ENCODE measurements around the gene TNFSF8.

TNFSF8 gene

DNA sequence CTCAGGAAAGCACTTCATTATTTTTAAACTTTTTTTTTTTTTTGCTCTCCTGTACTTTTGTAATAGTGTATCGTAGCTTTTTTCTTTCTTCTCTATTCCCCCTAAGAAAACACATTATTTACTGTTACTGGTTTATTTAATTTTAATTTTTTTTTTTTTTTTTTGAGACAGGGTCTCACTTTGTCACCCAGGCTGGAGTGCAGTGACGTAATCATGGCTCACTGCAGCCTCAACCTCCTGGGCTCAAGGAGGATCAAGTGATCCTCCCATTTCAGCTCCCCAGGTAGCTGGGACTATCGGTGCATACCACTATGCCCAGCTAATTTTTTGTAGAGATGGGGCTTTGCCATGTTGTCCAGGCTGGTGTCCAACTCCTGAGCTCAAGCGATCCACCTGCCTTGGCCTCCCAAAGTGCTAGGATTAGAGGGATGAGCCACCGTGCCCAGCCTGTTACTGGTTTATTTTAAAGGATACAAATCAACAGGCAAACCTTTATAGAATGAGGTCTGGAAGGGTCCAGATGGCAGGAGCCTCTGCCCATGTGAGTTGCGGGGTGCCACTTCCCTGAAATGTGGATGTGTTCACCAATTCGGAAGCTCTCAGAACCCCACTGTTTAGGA is 75.5 kb downstream of the TNFSF8 start:
- TF ChIP-seq, protein P1, sequence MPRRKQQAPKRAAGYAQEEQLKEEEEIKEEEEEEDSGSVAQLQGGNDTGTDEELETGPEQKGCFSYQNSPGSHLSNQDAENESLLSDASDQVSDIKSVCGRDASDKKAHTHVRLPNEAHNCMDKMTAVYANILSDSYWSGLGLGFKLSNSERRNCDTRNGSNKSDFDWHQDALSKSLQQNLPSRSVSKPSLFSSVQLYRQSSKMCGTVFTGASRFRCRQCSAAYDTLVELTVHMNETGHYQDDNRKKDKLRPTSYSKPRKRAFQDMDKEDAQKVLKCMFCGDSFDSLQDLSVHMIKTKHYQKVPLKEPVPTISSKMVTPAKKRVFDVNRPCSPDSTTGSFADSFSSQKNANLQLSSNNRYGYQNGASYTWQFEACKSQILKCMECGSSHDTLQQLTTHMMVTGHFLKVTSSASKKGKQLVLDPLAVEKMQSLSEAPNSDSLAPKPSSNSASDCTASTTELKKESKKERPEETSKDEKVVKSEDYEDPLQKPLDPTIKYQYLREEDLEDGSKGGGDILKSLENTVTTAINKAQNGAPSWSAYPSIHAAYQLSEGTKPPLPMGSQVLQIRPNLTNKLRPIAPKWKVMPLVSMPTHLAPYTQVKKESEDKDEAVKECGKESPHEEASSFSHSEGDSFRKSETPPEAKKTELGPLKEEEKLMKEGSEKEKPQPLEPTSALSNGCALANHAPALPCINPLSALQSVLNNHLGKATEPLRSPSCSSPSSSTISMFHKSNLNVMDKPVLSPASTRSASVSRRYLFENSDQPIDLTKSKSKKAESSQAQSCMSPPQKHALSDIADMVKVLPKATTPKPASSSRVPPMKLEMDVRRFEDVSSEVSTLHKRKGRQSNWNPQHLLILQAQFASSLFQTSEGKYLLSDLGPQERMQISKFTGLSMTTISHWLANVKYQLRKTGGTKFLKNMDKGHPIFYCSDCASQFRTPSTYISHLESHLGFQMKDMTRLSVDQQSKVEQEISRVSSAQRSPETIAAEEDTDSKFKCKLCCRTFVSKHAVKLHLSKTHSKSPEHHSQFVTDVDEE (CRISPR knock-in tag; IDR thresholded peaks at IDR 0.05), result no peak
- TF ChIP-seq TCF4 (CRISPR knock-in tag; IDR thresholded peaks at IDR 0.05; ENCODE audit: borderline replicate concordance) (no peak), TOX (CRISPR knock-in tag; IDR thresholded peaks at IDR 0.05; ENCODE audit: borderline replicate concordance) (no peak), SNAI2 (CRISPR knock-in tag; IDR thresholded peaks at IDR 0.05) (no peak), ZFP3 (CRISPR knock-in tag; IDR thresholded peaks at IDR 0.05) (no peak), ARNTL (CRISPR knock-in tag; IDR thresholded peaks at IDR 0.05; ENCODE audit: borderline replicate concordance, low read depth) (no peak), OSR1 (CRISPR knock-in tag; IDR thresholded peaks at IDR 0.05) (no peak), ZNF70 (CRISPR knock-in tag; IDR thresholded peaks at IDR 0.05) (no peak), ZFP30 (CRISPR knock-in tag; IDR thresholded peaks at IDR 0.05) (no peak), ISL1 (CRISPR knock-in tag; IDR thresholded peaks at IDR 0.05) (no peak), PPARA (CRISPR knock-in tag; IDR thresholded peaks at IDR 0.05; ENCODE audit: borderline replicate concordance) (no peak), ESRRG (CRISPR knock-in tag; IDR thresholded peaks at IDR 0.05) (no peak)
- TF ChIP-seq, protein P2, sequence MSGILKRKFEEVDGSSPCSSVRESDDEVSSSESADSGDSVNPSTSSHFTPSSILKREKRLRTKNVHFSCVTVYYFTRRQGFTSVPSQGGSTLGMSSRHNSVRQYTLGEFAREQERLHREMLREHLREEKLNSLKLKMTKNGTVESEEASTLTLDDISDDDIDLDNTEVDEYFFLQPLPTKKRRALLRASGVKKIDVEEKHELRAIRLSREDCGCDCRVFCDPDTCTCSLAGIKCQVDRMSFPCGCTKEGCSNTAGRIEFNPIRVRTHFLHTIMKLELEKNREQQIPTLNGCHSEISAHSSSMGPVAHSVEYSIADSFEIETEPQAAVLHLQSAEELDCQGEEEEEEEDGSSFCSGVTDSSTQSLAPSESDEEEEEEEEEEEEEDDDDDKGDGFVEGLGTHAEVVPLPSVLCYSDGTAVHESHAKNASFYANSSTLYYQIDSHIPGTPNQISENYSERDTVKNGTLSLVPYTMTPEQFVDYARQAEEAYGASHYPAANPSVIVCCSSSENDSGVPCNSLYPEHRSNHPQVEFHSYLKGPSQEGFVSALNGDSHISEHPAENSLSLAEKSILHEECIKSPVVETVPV (CRISPR knock-in tag; IDR thresholded peaks at IDR 0.05), result no peak
- ATAC-seq, result no peak

DNA sequence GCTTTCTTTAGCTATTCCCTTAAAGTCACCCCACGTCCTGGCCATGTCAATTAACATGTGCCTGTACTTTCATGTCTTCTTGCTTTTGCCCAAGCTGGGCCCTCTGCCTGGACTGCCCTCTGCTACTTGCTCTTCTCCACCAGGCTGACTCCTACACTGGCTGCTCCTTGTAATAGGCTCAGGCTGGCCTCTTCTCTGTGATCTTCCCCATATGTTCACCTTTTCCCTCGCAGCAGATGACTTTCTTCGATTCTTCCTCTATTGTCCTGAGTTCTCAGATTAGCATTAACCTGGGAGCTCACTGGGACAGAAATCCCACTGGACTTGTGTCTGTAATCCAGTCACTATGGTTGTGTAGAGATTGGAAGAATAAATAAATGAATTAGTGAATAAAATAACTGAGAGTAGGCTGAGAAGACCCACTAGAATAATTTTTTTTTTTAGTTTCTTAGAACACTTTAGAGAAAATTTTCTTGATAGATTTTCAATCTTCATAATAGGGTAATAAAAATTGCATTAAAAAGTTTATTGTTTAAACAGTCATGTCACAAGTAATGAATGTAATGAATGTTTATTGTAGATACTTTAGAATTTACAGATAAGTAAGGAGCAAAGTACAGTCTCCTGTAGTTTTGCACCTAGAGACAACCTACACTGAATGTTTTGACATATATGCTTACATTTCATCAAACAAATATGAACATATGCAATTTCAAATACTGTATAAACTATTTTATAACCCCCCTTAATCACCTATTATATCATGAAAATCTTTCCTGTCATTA is 77.1 kb downstream of the TNFSF8 start:
- no peak for ATAC-seq
- TF ChIP-seq BACH2 (CRISPR knock-in tag; IDR thresholded peaks at IDR 0.05; ENCODE audit: borderline replicate concordance), result no peak
- TF ChIP-seq SNAI2 (CRISPR knock-in tag; IDR thresholded peaks at IDR 0.05), result no peak
- TF ChIP-seq, protein P3, sequence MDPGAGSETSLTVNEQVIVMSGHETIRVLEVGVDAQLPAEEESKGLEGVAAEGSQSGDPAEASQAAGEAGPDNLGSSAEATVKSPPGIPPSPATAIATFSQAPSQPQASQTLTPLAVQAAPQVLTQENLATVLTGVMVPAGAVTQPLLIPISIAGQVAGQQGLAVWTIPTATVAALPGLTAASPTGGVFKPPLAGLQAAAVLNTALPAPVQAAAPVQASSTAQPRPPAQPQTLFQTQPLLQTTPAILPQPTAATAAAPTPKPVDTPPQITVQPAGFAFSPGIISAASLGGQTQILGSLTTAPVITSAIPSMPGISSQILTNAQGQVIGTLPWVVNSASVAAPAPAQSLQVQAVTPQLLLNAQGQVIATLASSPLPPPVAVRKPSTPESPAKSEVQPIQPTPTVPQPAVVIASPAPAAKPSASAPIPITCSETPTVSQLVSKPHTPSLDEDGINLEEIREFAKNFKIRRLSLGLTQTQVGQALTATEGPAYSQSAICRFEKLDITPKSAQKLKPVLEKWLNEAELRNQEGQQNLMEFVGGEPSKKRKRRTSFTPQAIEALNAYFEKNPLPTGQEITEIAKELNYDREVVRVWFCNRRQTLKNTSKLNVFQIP (CRISPR knock-in tag; IDR thresholded peaks at IDR 0.05; ENCODE audit: borderline replicate concordance, low read depth), result no peak
- no peak for TF ChIP-seq PPARA (CRISPR knock-in tag; IDR thresholded peaks at IDR 0.05; ENCODE audit: borderline replicate concordance)
- TF ChIP-seq, protein P1 (CRISPR knock-in tag; IDR thresholded peaks at IDR 0.05), result no peak
- TF ChIP-seq GLIS3 (CRISPR knock-in tag; IDR thresholded peaks at IDR 0.05), result no peak
- TF ChIP-seq RARB (CRISPR knock-in tag; IDR thresholded peaks at IDR 0.05), result no peak
- TF ChIP-seq, protein P4, sequence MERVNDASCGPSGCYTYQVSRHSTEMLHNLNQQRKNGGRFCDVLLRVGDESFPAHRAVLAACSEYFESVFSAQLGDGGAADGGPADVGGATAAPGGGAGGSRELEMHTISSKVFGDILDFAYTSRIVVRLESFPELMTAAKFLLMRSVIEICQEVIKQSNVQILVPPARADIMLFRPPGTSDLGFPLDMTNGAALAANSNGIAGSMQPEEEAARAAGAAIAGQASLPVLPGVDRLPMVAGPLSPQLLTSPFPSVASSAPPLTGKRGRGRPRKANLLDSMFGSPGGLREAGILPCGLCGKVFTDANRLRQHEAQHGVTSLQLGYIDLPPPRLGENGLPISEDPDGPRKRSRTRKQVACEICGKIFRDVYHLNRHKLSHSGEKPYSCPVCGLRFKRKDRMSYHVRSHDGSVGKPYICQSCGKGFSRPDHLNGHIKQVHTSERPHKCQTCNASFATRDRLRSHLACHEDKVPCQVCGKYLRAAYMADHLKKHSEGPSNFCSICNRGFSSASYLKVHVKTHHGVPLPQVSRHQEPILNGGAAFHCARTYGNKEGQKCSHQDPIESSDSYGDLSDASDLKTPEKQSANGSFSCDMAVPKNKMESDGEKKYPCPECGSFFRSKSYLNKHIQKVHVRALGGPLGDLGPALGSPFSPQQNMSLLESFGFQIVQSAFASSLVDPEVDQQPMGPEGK (CRISPR knock-in tag; IDR thresholded peaks at IDR 0.05; ENCODE audit: borderline replicate concordance), result no peak
- TF ChIP-seq, protein P2 (CRISPR knock-in tag; IDR thresholded peaks at IDR 0.05), result no peak
- TF ChIP-seq ZNF70 (CRISPR knock-in tag; IDR thresholded peaks at IDR 0.05), result no peak
- TF ChIP-seq, protein P5, sequence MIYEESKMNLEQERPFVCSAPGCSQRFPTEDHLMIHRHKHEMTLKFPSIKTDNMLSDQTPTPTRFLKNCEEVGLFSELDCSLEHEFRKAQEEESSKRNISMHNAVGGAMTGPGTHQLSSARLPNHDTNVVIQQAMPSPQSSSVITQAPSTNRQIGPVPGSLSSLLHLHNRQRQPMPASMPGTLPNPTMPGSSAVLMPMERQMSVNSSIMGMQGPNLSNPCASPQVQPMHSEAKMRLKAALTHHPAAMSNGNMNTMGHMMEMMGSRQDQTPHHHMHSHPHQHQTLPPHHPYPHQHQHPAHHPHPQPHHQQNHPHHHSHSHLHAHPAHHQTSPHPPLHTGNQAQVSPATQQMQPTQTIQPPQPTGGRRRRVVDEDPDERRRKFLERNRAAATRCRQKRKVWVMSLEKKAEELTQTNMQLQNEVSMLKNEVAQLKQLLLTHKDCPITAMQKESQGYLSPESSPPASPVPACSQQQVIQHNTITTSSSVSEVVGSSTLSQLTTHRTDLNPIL (CRISPR knock-in tag; IDR thresholded peaks at IDR 0.05; ENCODE audit: low read depth), result no peak
- TF ChIP-seq ISL1 (CRISPR knock-in tag; IDR thresholded peaks at IDR 0.05), result no peak
